ENCODE measurements around the gene IRF4.

Gene IRF4

DNA sequence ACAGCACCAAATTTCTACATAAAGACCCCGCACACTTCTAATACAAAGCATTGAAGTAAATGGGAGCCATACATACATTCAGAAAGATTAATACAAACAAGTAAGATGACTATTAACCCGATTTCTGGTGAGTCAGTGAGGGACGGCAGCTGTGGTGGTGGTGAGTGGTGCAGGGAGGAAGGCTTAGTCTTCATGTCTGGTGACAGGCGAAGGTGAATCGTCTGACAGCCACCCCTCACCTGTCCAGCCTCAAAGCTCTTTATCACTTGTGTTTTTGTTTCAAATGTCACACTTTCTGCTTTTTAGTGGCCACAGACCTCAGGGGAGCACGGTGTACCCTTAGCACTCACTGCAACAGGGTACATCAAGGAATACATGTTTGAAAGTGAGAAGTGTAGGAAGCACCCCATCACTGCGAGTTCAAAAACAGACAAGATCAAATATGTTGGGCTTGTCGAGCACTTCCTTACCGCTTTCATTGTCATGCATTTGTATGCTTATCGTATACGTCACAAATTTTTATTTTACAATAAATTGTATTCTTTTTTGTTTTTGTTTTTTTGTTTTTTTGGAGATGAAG lies 63.5 kb downstream of the IRF4 start:
- Histone ChIP-seq H3K4me1 (ENCODE audit: insufficient read depth, insufficient read length) (peaks cover 10% of the 10 kb centered on the region), H3K9ac (ENCODE audit: insufficient read length, low read depth) (no peak overlapping the region), H3K36me3 (ENCODE audit: insufficient read depth, insufficient read length, low read length) (no peaks in the 10 kb centered on the region), H3K27me3 (ENCODE audit: insufficient read depth, insufficient read length) (no peaks in the 10 kb centered on the region), H3K4me3 (ENCODE audit: insufficient read length, low read depth) (no peak overlapping the region), H3K9me3 (ENCODE audit: insufficient read depth, low read length) (peaks cover 7% of the 10 kb centered on the region; the same call in 1 of the 2 replicates)
- TF ChIP-seq ZNF274 (IDR thresholded peaks at IDR 0.05; ENCODE audit: low read depth, low read length) (no peak), YY1 (IDR thresholded peaks at IDR 0.05; ENCODE audit: insufficient read depth, insufficient read length) (no peak), SUZ12 (IDR thresholded peaks at IDR 0.05; ENCODE audit: extremely low read depth, insufficient read depth, insufficient read length) (no peak)
- no peak for DNase-seq (ENCODE audit: low read depth, low spot score)

DNA sequence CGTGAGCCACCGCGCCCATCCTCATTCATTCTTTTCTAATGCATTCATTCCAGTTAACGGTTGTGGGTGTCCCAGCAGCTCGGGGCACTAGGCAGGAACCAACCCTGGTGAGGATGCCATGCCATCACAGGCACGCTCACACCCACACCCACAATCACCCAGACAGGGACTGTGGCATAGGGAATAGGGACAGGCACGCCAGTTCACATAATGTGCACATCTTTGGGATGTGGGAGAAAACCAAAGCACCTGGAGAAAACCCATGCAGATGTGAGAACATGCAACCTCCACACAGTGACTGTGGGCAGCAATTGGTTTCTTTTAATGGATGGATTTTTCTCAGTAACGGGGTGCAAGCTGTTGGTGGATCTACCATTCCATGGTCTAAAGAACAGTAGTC lies 64.3 kb downstream of the IRF4 start:
- TF ChIP-seq YY1 (IDR thresholded peaks at IDR 0.05; ENCODE audit: insufficient read depth, insufficient read length) (no peak), ZNF274 (IDR thresholded peaks at IDR 0.05; ENCODE audit: low read depth, low read length) (no peak), SUZ12 (IDR thresholded peaks at IDR 0.05; ENCODE audit: extremely low read depth, insufficient read depth, insufficient read length) (no peak)
- no peaks in the 10 kb centered on the region; the same call in 1 of the 2 replicates for H3K9me3 ChIP-seq (ENCODE audit: insufficient read depth, low read length)
- peaks cover 10% of the 10 kb centered on the region for H3K4me1 ChIP-seq (ENCODE audit: insufficient read depth, insufficient read length)
- H3K36me3 ChIP-seq (ENCODE audit: insufficient read depth, insufficient read length, low read length) = no peaks in the 10 kb centered on the region
- DNase-seq (ENCODE audit: low read depth, low spot score) = no peak
- H3K27me3 ChIP-seq (ENCODE audit: insufficient read depth, insufficient read length) = no peaks in the 10 kb centered on the region
- H3K4me3 ChIP-seq (ENCODE audit: insufficient read length, low read depth) = no peak overlapping the region
- no peak overlapping the region for H3K9ac ChIP-seq (ENCODE audit: insufficient read length, low read depth)

DNA sequence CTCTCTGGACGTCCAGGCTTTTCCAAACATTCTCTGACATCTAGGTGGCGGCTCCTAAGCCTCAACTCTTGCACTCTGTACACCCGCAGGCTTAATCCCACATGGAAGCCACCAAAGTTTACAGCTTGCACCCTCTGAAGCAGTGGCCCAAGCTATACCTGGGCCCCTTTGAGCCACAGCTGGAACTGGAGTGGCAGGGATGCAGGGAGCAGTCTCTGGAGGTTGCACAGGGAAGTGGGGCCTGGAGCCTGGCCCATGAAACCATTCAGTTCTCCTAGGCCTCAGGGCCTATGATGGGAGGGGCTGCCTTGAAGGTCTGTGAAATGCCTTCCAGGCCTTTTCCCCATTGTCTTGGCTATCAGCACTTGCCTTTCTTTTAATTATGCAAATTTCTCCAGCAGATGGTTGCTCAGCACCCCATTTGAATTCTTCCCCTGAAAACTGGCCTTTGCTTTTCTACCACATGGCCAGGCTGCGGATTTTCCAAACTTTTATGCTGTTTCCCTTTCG lies 64.9 kb downstream of the IRF4 start:
- no peaks in the 10 kb centered on the region for H3K36me3 ChIP-seq (ENCODE audit: insufficient read depth, insufficient read length, low read length)
- peak; percentile 33 for DNase-seq (ENCODE audit: low read depth, low spot score)
- H3K9me3 ChIP-seq (ENCODE audit: insufficient read depth, low read length) = no peaks in the 10 kb centered on the region; the same call in 1 of the 2 replicates
- H3K27me3 ChIP-seq (ENCODE audit: insufficient read depth, insufficient read length) = no peaks in the 10 kb centered on the region
- no peak overlapping the region for H3K9ac ChIP-seq (ENCODE audit: insufficient read length, low read depth)
- H3K4me3 ChIP-seq (ENCODE audit: insufficient read length, low read depth) = no peak overlapping the region
- TF ChIP-seq SUZ12 (IDR thresholded peaks at IDR 0.05; ENCODE audit: extremely low read depth, insufficient read depth, insufficient read length) = no peak
- H3K4me1 ChIP-seq (ENCODE audit: insufficient read depth, insufficient read length) = peaks cover 10% of the 10 kb centered on the region

DNA sequence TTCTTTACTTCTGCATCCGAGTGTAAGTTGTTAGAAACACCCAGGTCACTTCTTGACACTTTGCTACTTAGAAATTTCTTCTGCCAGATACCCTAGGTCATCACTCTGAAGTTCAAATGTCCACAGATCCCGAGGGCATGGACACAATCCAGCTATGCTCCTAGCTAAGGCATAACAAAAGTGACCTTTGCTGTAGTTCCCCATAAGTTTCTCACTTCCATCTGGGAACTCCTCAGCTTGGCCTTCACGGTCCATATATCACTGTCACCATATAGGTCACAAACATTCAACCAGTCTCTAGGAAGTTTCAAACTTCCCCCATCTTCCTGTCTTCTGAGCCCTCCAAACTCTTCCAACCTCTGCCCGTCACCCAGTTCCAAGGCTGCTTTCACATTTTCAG lies 65.3 kb downstream of the IRF4 start:
- Histone ChIP-seq H3K9me3 (ENCODE audit: insufficient read depth, low read length) (no peaks in the 10 kb centered on the region; the same call in 1 of the 2 replicates), H3K36me3 (ENCODE audit: insufficient read depth, insufficient read length, low read length) (no peaks in the 10 kb centered on the region), H3K9ac (ENCODE audit: insufficient read length, low read depth) (no peak overlapping the region), H3K4me3 (ENCODE audit: insufficient read length, low read depth) (no peak overlapping the region), H3K4me1 (ENCODE audit: insufficient read depth, insufficient read length) (peaks cover 10% of the 10 kb centered on the region), H3K27me3 (ENCODE audit: insufficient read depth, insufficient read length) (no peaks in the 10 kb centered on the region)
- TF ChIP-seq SUZ12 (IDR thresholded peaks at IDR 0.05; ENCODE audit: extremely low read depth, insufficient read depth, insufficient read length) (no peak), ZNF274 (IDR thresholded peaks at IDR 0.05; ENCODE audit: low read depth, low read length) (no peak), YY1 (IDR thresholded peaks at IDR 0.05; ENCODE audit: insufficient read depth, insufficient read length) (no peak)
- DNase-seq (ENCODE audit: low read depth, low spot score) = no peak
